ENCODE data around the gene OCEL1. TPM values are rescaled to one million over a fixed set of nuclear protein-coding genes. Genes with fewer than 3 reads are reported as not detected.

The OCEL1 gene
- total and polyA plus RNA-seq, 2 donors (not counting 1 experiment from before 2014, with no cell fraction given): 28.5 to 30.5 TPM

DNA sequence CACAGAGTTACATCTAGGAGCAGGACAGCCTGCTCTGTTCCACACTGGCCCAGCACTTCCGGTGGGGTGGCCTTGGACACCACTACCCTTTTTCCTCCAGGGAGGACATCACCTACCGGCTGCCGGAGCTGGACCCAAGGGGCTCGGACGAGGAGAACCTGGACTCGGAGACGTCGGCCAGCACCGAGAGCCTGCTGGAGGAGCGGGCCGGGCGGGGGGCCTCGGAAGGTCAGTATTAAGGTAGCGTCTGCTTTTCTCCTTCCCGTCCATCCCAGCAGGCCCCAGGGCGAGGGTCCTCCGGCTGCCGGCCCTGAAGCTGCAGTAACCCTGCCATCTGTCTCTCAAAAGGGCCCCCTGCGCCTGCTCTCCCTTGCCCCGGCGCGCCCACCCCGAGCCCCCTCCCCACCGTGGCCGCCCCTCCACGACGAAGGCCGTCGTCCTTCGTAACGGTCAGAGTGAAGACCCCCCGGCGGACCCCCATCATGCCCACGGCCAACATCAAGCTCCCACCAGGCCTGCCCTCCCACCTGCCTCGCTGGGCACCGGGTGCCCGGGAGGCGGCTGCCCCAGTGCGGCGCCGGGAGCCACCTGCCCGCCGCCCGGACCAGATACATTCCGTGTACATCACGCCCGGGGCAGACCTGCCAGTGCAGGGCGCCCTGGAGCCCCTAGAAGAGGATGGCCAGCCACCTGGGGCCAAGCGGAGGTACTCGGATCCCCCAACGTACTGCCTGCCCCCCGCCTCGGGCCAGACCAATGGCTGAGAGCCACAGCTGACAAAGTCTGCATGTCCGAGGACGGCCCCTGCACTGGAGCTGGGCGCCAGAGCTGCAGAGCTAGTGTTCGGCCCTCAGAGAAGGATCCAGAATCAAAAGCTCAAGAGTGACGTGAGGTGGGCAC, 14.2 kb upstream of the OCEL1 start:
- Histone ChIP-seq H3K4me1 (ENCODE audit: control insufficient read depth in 2 of 2, insufficient read depth in 2 of 2, low read length in 2 of 2) (peaks cover 10 to 30% of the 10 kb centered on the region in 2 donors), H3K27me3 (replicated peaks in 1 of 4; ENCODE audit: control extremely low read depth in 1 of 4, control insufficient read depth in 3 of 4, insufficient read depth in 4 of 4, low read length in 3 of 4) (no peaks in the 10 kb centered on the region), H3K36me3 (replicated peaks in 1 of 2; ENCODE audit: control extremely low read depth in 1 of 2, control insufficient read depth in 1 of 2, extremely low read depth in 1 of 2, insufficient read depth in 2 of 2, low read length in 1 of 2) (peaks cover 0 to 52% of the 10 kb centered on the region in 2 experiments), H3K9ac (ENCODE audit: low read length) (no peak overlapping the region), H3K4me3 (ENCODE audit: control extremely low read depth in 1 of 5, extremely low read depth in 1 of 5, insufficient read depth in 1 of 5, low read depth in 2 of 5, low read length in 4 of 5) (no peak overlapping the region), H3K9me3 (ENCODE audit: control extremely low read depth in 1 of 3, control insufficient read depth in 2 of 3, insufficient read depth in 1 of 3, low read length in 2 of 3) (peaks cover 0 to 6% (median 0%) of the 10 kb centered on the region in 3 donors), H3K79me2 (ENCODE audit: control insufficient read depth, insufficient read depth, low read length) (no peaks in the 10 kb centered on the region), H2AFZ (ENCODE audit: insufficient read depth, low read depth, low read length, poor library complexity, severe bottlenecking) (no peak overlapping the region), H3K4me2 (replicated peaks; ENCODE audit: low read depth, low read length, poor library complexity, severe bottlenecking) (no peak overlapping the region), H4K20me1 (ENCODE audit: control insufficient read depth, insufficient read depth, low read length, poor library complexity, severe bottlenecking) (no peaks in the 10 kb centered on the region), H3K27ac (ENCODE audit: low read length in 2 of 2) (no peak overlapping the region)
- H3K27ac Mint-ChIP-seq: peak overlapping the region; percentile 20
- DNase-seq (no peak), ATAC-seq (ENCODE audit: low read depth) (no peak)
- POLR2A ChIA-PET: interaction anchor here (1.3 kb wide), 1 partner anchor 14 kb away, joined by 4 read pairs; the partner anchor contains the start of gene OCEL1
- intact Hi-C loops (cut with micrococcal nuclease): no loop called here
- H3K27me3 Mint-ChIP-seq: no peaks in the 10 kb centered on the region
- no peak overlapping the region for H3K4me3 Mint-ChIP-seq
- CTCF ChIA-PET: interaction anchor here (1.0 kb wide), 1 partner anchor 24 kb away, joined by 3 read pairs; no protein-coding TSS in a partner anchor
- H3K4me1 Mint-ChIP-seq: peaks cover 26% of the 10 kb centered on the region
- 98% methylated on average over 55 of the region's 58 CpGs for whole genome bisulfite sequencing (ENCODE audit: insufficient coverage)
- H3K9me3 Mint-ChIP-seq (ENCODE audit: insufficient read depth): no peaks in the 10 kb centered on the region
- TF ChIP-seq CTCF (IDR thresholded peaks at IDR 0.05): no peak
- TF ChIP-seq EZH2 (IDR thresholded peaks at IDR 0.05; ENCODE audit: borderline replicate concordance, insufficient read depth, low read depth, low read length, poor library complexity, severe bottlenecking): no peak

DNA sequence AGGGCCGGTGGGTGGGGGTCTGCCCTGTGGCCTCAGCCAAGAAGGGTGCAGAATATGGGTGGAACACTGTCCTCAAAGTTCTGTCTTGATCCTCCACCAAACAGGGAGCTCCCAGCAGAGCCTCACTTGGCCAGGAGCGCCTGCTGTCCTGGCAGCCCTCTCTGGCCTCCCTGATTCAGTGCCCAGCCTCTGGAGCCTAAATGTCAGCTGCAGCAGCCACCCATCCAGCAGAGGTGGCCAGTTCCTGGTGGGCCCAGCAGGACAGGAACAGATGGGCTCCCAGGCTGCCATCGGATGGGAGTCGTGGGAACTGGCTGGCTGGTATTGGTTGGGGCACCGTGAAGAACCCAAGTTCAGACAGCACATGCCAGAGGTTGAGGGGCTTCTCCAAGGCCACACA, 12.7 kb upstream of the OCEL1 start:
- H3K4me1 ChIP-seq (ENCODE audit: control insufficient read depth in 2 of 2, insufficient read depth in 2 of 2, low read length in 2 of 2): peaks cover 10 to 30% of the 10 kb centered on the region in 2 donors
- Mint-ChIP-seq H3K27ac (peak overlapping the region; percentile 37), H3K9me3 (ENCODE audit: insufficient read depth) (no peaks in the 10 kb centered on the region), H3K4me1 (peaks cover 26% of the 10 kb centered on the region), H3K27me3 (no peaks in the 10 kb centered on the region), H3K4me3 (no peak overlapping the region)
- ATAC-seq (ENCODE audit: low read depth) (no peak), DNase-seq (peak; percentile 14)
- intact Hi-C loops (cut with micrococcal nuclease): no loop called here
- H3K4me2 ChIP-seq (replicated peaks; ENCODE audit: low read depth, low read length, poor library complexity, severe bottlenecking): no peak overlapping the region
- no peaks in the 10 kb centered on the region for H3K79me2 ChIP-seq (ENCODE audit: control insufficient read depth, insufficient read depth, low read length)
- H3K9ac ChIP-seq (ENCODE audit: low read length): no peak overlapping the region
- no peak for TF ChIP-seq EZH2 (IDR thresholded peaks at IDR 0.05; ENCODE audit: borderline replicate concordance, insufficient read depth, low read depth, low read length, poor library complexity, severe bottlenecking)
- TF ChIP-seq CTCF (IDR thresholded peaks at IDR 0.05): no peak
- H3K27me3 ChIP-seq (replicated peaks in 1 of 4; ENCODE audit: control extremely low read depth in 1 of 4, control insufficient read depth in 3 of 4, insufficient read depth in 4 of 4, low read length in 3 of 4): no peaks in the 10 kb centered on the region
- 97% methylated on average over 4 of the region's 5 CpGs for WGBS (ENCODE audit: insufficient coverage)
- H3K4me3 ChIP-seq (ENCODE audit: control extremely low read depth in 1 of 5, extremely low read depth in 1 of 5, insufficient read depth in 1 of 5, low read depth in 2 of 5, low read length in 4 of 5): no peak overlapping the region
- CTCF ChIA-PET: no interaction called here
- no peak overlapping the region for H3K27ac ChIP-seq (ENCODE audit: low read length in 2 of 2)
- H4K20me1 ChIP-seq (ENCODE audit: control insufficient read depth, insufficient read depth, low read length, poor library complexity, severe bottlenecking): no peaks in the 10 kb centered on the region
- no peak overlapping the region for H2AFZ ChIP-seq (ENCODE audit: insufficient read depth, low read depth, low read length, poor library complexity, severe bottlenecking)
- H3K36me3 ChIP-seq (replicated peaks in 1 of 2; ENCODE audit: control extremely low read depth in 1 of 2, control insufficient read depth in 1 of 2, extremely low read depth in 1 of 2, insufficient read depth in 2 of 2, low read length in 1 of 2): peaks cover 0 to 55% of the 10 kb centered on the region in 2 experiments
- H3K9me3 ChIP-seq (ENCODE audit: control extremely low read depth in 1 of 3, control insufficient read depth in 2 of 3, insufficient read depth in 1 of 3, low read length in 2 of 3): peaks cover 0 to 6% (median 0%) of the 10 kb centered on the region in 3 donors
- POLR2A ChIA-PET: interaction anchor here (0.7 kb wide), 2 partner anchors 54 to 103 kb away, joined by 3 to 5 read pairs; no protein-coding TSS in a partner anchor

Measured in B cell (primary cell).